Measurements from ENCODE around the gene CCDC192. TPM values are rescaled to one million over a fixed set of nuclear protein-coding genes. Genes with fewer than 3 reads are reported as not detected.

CCDC192 gene, protein sequence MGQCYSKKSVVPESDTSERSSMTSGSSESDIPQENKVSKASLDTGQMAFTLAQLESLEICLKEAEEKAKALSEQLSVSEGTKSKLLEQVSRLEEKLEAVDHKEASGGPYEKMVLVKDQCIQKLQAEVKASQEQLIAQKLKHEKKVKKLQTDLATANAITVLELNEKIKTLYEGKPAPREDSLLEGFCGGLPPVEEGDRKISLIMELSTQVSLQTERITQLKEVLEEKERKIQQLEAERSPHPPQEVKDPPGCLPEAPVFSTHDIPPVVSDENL
- not detected for total RNA-seq

DNA sequence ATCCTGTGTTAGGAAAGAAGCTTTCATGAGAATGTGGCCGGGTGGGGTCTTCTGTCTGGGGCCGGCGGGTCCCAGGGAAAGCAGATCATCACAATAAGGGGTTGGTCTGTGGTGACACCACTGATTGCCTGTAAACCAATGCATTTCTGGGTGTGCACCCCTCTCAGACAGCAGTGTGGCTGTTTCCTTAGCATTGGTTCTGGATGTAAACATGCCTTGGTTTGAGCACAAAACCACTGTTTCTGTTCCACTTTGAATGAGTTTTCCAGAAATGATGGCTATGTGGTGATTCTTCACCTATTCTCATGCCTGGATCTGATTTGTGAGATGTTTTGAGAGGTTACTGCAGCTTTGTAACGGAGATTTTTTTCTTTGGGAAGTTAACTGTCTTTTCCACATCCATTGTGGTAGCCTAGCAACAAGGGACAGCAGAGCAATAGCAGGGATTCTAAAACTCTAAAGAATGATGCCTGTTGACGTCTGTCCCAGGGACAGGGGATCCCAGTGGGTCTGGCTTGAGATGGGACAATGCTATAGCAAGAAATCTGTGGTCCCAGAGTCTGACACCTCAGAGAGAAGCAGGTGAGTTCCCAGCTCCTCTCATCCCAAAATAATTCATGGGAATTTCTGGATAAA, at the start of gene CCDC192:
Gene CCDC192 (plus strand): TSS at position 466 of the 636 bp plus-strand sequence. CDS start 55 bp downstream, at position 521.
- no peak for TF ChIP-seq POLR2A (IDR thresholded peaks at IDR 0.05)
- no peak for TF ChIP-seq POLR2AphosphoS5 (IDR thresholded peaks at IDR 0.05; ENCODE audit: insufficient read depth in 1 of 2, low read depth in 1 of 2)
- TF ChIP-seq, protein P1, sequence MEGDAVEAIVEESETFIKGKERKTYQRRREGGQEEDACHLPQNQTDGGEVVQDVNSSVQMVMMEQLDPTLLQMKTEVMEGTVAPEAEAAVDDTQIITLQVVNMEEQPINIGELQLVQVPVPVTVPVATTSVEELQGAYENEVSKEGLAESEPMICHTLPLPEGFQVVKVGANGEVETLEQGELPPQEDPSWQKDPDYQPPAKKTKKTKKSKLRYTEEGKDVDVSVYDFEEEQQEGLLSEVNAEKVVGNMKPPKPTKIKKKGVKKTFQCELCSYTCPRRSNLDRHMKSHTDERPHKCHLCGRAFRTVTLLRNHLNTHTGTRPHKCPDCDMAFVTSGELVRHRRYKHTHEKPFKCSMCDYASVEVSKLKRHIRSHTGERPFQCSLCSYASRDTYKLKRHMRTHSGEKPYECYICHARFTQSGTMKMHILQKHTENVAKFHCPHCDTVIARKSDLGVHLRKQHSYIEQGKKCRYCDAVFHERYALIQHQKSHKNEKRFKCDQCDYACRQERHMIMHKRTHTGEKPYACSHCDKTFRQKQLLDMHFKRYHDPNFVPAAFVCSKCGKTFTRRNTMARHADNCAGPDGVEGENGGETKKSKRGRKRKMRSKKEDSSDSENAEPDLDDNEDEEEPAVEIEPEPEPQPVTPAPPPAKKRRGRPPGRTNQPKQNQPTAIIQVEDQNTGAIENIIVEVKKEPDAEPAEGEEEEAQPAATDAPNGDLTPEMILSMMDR (IDR thresholded peaks at IDR 0.05): no peak
- Histone ChIP-seq H3K27ac (no peak within 1 kb of the TSS), H3K9me3 (no peaks in the 10 kb centered on the region), H3K4me3 (no peak within 1 kb of the TSS), H3K36me3 (no peaks in the 10 kb centered on the region), H3K4me1 (peaks cover 13% of the 10 kb centered on the region), H3K27me3 (no peaks in the 10 kb centered on the region)
- intact Hi-C loops (cut with DNase I): no loop called here
- no peak for DNase-seq (ENCODE audit: extremely low spot score in 2 of 2)

DNA sequence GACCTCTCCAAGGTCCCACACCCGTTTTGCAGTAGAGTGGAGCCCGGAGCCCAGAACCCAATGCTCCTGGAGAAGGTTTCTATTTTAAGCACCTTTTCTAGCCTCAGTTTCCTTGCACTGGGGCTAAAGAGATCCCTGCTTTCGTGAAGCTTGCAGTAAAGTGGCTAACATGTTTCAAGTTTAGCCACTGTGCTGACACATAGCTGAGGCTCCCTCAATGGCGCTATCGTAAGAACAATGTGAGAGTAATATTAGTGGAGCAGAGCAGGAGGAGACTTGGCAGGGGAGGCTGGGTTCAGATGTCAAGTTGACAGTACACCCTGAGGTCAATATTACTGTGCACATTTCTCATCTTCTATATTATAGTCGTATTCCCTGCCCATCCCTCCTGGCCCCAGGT, 46.4 kb upstream of the CCDC192 start:
- H3K36me3 ChIP-seq: no peaks in the 10 kb centered on the region
- H3K4me3 ChIP-seq: no peak overlapping the region
- no peak overlapping the region for H3K27ac ChIP-seq
- no peaks in the 10 kb centered on the region for H3K9me3 ChIP-seq
- no peaks in the 10 kb centered on the region for H3K4me1 ChIP-seq
- intact Hi-C loops (cut with DNase I): no loop called here
- no peaks in the 10 kb centered on the region for H3K27me3 ChIP-seq
- TF ChIP-seq POLR2AphosphoS5 (IDR thresholded peaks at IDR 0.05; ENCODE audit: insufficient read depth in 1 of 2, low read depth in 1 of 2) (no peak), POLR2A (IDR thresholded peaks at IDR 0.05) (no peak)
- TF ChIP-seq, protein P1 (IDR thresholded peaks at IDR 0.05): no peak
- DNase-seq (ENCODE audit: extremely low spot score in 2 of 2): no peak

DNA sequence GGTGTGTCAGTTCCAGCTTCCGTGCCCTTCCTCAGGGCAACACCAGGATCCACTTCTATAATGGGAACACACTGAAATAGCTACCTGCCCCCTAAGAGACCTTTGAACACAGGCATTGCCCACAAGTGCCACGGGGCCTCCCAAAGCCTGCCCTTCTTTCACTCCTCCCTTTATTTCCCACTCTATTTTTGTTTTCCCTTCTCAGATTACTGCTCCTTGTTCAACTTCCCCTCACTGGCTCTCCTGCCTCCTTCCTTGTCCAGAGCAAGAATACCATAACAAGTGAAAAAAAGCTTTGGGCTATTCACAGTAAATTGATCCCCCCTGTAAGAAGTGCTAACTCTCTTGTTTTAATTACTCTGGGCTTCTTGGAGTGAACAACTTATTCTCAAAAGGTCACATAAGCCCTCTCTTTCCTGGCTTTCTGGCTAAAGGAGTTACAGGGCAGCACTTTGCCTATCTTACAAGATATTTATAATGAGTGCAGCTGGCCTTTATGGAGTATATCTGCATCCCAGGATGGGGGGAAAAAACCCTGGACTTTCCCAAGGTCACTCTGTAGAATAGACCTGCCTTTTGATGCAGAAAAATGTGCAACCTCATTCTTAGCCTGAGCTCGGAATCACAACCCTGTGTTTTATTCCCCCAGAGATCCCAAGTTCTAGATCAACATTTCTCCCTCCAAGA, 43.0 kb upstream of the CCDC192 start:
- H3K36me3 ChIP-seq: no peaks in the 10 kb centered on the region
- no peaks in the 10 kb centered on the region for H3K9me3 ChIP-seq
- intact Hi-C loops (cut with DNase I): no loop called here
- H3K4me3 ChIP-seq: no peak overlapping the region
- H3K4me1 ChIP-seq: peaks cover 2% of the 10 kb centered on the region
- H3K27ac ChIP-seq: no peak overlapping the region
- no peaks in the 10 kb centered on the region for H3K27me3 ChIP-seq
- no peak for TF ChIP-seq POLR2A (IDR thresholded peaks at IDR 0.05)
- no peak for TF ChIP-seq POLR2AphosphoS5 (IDR thresholded peaks at IDR 0.05; ENCODE audit: insufficient read depth in 1 of 2, low read depth in 1 of 2)
- TF ChIP-seq, protein P1 (IDR thresholded peaks at IDR 0.05): no peak
- no peak for DNase-seq (ENCODE audit: extremely low spot score in 2 of 2)

DNA sequence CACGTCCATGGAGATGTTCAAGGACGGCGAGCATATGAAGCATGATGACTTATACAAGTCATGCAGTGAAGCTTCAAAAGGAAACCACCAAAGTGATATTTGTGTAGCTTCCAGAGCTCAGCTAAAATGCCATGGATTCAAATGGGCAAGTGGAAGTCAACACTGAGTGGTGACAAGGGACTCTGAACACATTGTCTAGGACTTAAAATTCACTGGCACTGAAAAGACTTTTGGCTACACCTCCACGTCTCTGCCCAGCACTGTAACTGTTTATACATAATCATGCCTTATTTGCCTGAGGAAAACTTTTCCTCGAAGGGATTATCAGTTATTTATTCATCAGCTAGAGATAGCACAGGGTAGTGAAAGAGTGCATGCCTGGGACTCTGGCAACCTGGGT, 39.1 kb upstream of the CCDC192 start:
- Histone ChIP-seq H3K4me1 (peaks cover 5% of the 10 kb centered on the region), H3K27me3 (no peaks in the 10 kb centered on the region), H3K9me3 (no peaks in the 10 kb centered on the region), H3K4me3 (no peak overlapping the region), H3K27ac (no peak overlapping the region), H3K36me3 (no peaks in the 10 kb centered on the region)
- TF ChIP-seq, protein P1 (IDR thresholded peaks at IDR 0.05): no peak
- TF ChIP-seq POLR2A (IDR thresholded peaks at IDR 0.05): no peak
- DNase-seq (ENCODE audit: extremely low spot score in 2 of 2): no peak
- intact Hi-C loops (cut with DNase I): no loop called here

DNA sequence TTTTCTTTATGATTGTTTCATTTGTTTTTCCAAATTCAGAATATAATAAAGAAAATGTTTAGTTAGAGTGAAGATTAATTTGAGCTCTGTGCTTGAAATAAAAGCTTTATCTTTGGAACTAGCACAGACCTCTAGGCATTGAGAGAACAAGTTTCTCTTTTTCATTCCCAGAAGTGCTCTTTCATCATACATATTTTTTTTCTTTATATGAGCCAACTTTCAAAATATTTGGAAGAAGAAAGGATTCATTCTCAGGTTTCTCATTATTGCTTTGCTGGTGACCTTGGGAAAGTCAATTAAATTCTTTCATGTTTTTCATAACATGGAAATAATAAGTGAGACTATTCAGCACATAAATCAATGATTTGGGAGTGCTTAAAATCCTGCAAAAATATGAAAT, 37.5 kb upstream of the CCDC192 start:
- TF ChIP-seq POLR2AphosphoS5 (IDR thresholded peaks at IDR 0.05; ENCODE audit: insufficient read depth in 1 of 2, low read depth in 1 of 2): no peak
- TF ChIP-seq POLR2A (IDR thresholded peaks at IDR 0.05): no peak
- TF ChIP-seq, protein P1 (IDR thresholded peaks at IDR 0.05): no peak
- Histone ChIP-seq H3K4me3 (no peak overlapping the region), H3K36me3 (no peaks in the 10 kb centered on the region), H3K9me3 (no peaks in the 10 kb centered on the region), H3K4me1 (peaks cover 5% of the 10 kb centered on the region), H3K27me3 (no peaks in the 10 kb centered on the region), H3K27ac (no peak overlapping the region)
- intact Hi-C loops (cut with DNase I): no loop called here
- no peak for DNase-seq (ENCODE audit: extremely low spot score in 2 of 2)

Data from vagina (tissue), 2 donors.